HG02885 (cell line): ENCODE data around the gene KHDC1.
"Not testable (repeated sequence)": the region's sequence is repeated elsewhere in the genome, so short reads cannot be mapped to it uniquely, and the experiment has no call there.

Source experiments
- ATAC-seq: cut with Tn5 transposase; IDR thresholded peaks from one replicate; pipeline ENCODE4 v1.9.1; 2021; ENCODE audit warnings: mild to moderate bottlenecking; ENCODE audit not compliant: unreplicated experiment, poor library complexity

Gene KHDC1

GRCh38 chr6:73262671-73263569, at the start of gene KHDC1:
Gene KHDC1, minus strand, starts transcription at chr6:73263196. Its CDS starts 20,679 bp downstream, at chr6:73242517.
- peak; percentile 92 for ATAC-seq

- ATAC-seq: not testable (repeated sequence)
Observed at GRCh38 chr6:73310503-73310845, 47.5 kb upstream of the KHDC1 start.

DNA sequence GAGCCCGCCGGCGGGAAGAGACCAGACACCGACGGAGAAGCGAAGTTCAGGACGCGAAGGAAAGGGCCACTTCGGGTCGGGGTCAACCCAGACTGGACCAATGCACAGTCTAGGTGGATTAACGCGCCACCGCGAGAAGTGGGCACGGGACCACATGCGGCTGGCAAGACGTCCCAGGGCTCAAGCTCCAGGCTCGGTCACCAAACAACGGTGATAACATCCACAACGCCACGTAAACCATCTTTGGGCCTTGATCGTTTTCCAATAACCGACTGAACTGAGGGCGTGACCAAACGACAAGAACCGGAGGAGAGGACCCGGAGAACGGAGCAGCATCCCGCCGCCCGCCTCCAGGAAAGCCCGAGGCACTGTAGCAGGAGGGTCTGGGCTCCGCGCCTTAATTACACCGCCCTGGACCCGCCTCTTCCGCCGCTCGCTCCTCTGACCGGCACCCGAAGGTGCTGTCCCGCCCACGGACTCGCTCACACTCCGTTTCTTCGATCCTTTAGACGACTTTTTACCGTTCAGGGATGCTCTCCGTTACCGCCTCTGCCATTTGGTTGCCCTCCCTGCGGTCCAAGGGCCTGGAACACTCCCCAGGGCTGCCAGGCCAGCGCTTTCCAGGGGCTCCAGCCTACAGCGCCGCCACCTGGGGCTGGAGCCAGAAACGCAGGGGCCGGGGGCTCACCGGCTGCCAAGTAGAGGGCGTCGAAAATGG, 46.9 kb upstream of the KHDC1 start:
- ATAC-seq: peak; percentile 97

DNA sequence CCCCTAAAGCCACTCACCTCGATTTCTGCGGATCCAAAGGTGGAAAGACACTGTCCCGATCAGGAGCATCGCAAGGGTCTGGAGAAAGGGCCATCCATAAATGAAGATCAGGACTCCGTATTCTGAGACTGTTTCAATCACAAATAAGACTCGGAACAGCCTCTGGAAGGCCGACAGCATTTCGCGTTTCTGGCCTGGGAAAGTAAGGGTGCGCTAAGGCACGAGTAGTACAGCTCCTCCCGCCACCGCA, 46.5 kb upstream of the KHDC1 start:
- no peak for ATAC-seq

GRCh38 chr6:73308712-73309534, 45.9 kb upstream of the KHDC1 start:
- ATAC-seq: no peak

DNA sequence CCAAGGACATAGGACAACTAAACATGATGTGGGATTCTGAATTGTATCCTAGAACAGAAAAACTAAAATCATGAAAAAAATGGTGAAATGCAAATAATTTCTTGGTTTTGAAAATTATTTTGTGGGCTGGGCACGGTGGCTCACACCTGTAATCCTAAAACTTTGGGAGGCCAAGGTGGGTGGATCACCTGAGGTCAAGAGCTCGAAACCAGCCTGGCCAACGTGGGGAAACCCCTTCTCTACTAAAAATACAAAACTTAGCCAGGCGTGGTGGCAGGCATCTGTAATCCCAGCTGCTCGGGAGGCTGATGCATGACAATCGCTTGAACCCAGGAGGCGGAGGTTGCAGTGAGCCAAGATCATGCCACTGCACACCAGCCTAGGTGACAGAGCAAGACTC, 40.8 kb upstream of the KHDC1 start:
- ATAC-seq: peak; percentile 37

GRCh38 chr6:73302339-73302738, 39.3 kb upstream of the KHDC1 start:
- no peak for ATAC-seq

DNA sequence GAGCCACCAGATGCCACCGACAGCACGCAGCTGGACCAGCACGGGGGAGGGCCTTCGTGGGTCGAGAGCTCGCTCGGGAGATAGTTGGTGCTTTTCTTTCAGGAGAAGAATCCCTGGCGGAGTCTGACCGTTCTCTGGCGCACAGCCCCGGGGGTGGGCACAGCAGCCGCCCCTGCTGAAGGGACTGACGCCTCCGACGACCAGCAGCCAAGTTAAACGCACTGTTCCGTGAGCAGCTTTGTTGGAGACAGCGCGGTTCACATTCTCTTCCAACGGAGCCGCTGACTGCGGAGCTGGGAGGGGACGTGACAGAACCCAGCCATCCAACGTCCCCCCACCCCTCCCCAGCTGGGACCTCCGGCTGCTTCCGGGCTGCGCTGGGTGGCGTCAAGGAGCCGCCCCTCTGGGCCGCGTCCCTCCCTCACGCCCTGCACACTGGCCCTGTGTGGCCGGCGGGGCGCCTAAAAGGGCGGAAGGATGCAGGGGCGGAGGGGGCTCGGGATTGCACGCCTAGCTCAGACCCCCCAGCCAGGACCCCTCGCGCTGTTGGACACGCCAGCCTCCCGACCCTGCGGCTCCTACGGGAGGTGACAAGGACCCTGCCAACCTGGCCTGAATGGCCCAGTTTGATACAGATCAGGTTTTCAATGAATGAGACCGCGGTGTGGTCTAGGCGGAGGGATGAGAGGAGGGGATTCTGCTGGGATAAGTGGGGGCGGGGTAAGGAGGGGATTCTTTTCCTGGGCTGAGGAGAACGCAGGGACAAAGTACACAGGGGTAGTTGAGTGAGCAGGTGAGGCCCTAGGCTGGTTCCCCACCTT, 36.4 kb upstream of the KHDC1 start:
- ATAC-seq: no peak

DNA sequence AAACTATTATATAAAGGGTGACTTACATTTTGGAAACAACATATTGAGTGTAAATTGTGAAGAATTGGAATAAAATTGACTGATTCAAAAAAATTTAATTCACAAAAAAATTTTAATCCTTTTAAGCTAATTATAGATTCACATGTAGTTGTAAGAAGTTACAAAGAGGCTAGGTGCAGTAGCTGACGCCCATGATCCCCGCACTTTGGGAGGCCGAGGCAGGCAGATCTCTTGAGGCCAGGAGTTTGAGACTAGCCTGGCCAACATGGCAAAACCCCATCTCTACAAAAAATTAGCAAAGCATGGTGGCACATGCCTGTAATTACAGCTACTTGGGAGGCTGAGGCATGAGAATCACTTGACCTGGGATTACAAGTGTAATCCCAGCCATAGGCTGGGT, 30.3 kb upstream of the KHDC1 start:
- no peak for ATAC-seq

- ATAC-seq: no peak
Observed at GRCh38 chr6:73290435-73290834, 27.4 kb upstream of the KHDC1 start.

DNA sequence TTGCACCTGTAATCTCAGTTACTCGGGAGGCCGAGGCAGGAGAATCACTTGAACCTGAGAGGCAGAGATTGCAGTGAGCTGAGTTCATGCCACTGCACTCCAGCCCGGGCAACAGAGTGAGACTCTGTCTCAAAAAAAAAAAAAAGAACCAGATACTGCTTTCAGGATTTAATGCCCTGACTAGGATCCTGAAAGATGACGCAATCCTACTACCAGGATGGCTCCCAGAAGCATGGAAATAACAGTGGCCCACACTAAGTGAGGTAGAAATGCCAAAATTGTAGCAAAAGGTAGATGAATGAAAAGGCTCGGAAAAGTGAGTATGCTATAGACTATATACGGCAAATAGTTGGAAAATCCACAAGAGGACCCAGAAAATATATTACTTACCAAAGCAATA, 23.8 kb upstream of the KHDC1 start:
- ATAC-seq: no peak

DNA sequence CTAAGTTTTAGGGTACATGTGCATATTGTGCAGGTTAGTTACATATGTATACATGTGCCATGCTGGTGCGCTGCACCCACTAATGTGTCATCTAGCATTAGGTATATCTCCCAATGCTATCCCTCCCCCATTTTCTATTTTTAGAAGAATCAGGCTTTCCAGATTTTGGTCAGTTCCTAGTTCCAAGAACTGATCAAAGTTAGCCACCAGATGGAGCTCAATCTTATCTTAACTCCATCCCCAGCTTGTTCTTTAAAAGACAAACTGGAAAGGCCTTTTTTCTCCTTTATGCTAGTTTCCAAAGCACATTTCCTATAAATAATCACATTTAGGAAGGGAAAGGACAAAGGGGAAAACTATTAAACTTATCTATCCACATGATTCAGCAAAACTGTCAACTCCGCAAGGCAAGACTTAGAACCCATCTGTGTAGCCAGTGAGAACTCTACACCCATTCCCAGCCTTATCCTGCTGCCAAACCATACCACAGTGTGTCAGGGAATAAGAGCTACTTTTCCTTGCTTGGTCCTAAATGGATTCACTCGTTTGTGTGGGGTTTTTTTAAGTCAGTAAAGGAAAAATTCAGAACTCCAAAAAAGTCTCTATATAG, 22.8 kb upstream of the KHDC1 start:
- ATAC-seq: no peak

- ATAC-seq: no peak
Observed at GRCh38 chr6:73282871-73283270, 19.9 kb upstream of the KHDC1 start.

GRCh38 chr6:73281684-73282083, 18.7 kb upstream of the KHDC1 start:
- not testable (repeated sequence) for ATAC-seq

GRCh38 chr6:73269296-73269695, 6.3 kb upstream of the KHDC1 start:
- not testable (repeated sequence) for ATAC-seq

DNA sequence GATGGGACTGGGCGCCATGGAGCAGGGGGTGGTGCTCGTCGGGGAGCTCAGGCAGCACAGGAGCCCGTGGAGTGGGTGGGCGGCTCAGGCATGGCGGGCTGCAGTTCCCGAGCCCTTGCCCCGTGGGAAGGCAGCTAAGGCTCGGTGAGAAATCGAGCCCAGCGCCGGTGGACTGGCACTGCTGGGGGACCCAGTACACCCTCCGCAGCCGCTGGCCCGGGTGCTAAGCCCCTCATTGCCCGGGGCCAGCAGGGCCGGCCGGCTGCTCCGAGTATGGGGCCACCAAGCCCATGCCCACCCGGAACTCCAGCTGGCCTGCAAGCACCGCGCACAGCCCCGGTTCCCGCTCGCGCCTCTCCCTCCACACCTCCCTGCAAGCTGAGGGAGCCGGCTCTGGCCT, 5.9 kb upstream of the KHDC1 start:
- not testable (repeated sequence) for ATAC-seq

- no peak for ATAC-seq
Observed at GRCh38 chr6:73264446-73264845, 1.4 kb upstream of the KHDC1 start.

DNA sequence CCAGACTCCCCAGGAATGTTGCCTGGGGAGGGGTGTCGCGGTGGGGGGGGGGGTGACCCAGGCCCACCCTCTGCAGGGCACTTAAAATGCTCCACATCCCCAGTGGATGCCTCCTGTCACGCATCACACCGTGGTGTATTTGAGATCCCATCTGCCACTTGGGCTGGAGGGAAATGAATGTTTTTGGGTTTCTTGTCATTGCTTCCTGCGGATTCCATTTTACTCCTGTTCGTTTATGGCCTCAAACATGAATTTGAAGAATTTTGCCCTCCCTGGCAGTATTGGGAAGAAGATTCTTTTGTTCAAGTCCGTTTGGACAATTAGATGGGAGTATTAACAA, 544 bp upstream of the KHDC1 start:
- peak; percentile 2 for ATAC-seq

DNA sequence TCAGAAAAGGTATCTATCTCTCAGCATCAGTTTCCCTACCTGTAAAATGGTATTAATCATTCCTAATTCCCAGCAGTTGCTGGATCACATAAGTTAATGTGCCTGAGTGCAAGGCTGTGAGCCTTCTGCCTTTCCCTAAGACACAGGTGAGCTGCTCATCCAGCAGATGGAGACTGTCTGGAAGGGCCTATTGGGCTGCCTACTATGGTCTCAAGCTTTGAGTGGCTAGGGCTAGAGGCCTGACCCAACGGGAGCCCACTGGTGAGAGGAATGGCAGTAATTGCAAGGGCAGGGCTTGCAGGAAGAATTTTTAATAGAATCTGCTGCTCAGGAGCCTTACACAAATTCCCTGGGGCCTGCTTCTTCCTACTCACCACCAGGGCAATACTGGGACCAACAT, 4.3 kb downstream of the KHDC1 start:
- no peak for ATAC-seq

GRCh38 chr6:73254323-73254722, 8.7 kb downstream of the KHDC1 start:
- not testable (repeated sequence) for ATAC-seq
